Chondrocyte (in vitro differentiated cells): ENCODE data around the gene HECW1. TPM values are rescaled to one million over a fixed set of nuclear protein-coding genes. Genes with fewer than 3 reads are reported as not detected.

Source experiments
- DNase-seq: peaks from one replicate; pipeline ENCODE4 v3.0.0; 2021; ENCODE audit warnings: mixed read lengths, low spot score
- H3K27ac Mint-ChIP-seq: one replicate; pipeline ENCODE4 v1.8.0; 2021; ENCODE audit warnings: mild to moderate bottlenecking, moderate library complexity, mixed read lengths; ENCODE audit not compliant: unreplicated experiment
- H3K27me3 Mint-ChIP-seq: 2 replicates; pipeline ENCODE4 v1.8.0; 2021; ENCODE audit warnings: low read depth, mixed read lengths
- H3K36me3 Mint-ChIP-seq: 2 replicates; pipeline ENCODE4 v1.8.0; 2021; ENCODE audit warnings: low read depth, mixed read lengths
- H3K4me1 Mint-ChIP-seq: 2 replicates; pipeline ENCODE4 v1.8.0; 2021; ENCODE audit warnings: low read depth, mild to moderate bottlenecking, mixed read lengths
- H3K4me3 Mint-ChIP-seq: one replicate; pipeline ENCODE4 v1.8.0; 2021; ENCODE audit warnings: mild to moderate bottlenecking, moderate library complexity, mixed read lengths; ENCODE audit not compliant: unreplicated experiment
- H3K9me3 Mint-ChIP-seq: 2 replicates; pipeline ENCODE4 v1.8.0; 2021; ENCODE audit warnings: low read depth, mixed read lengths
- CTCF ChIP-seq: fragments of 200-600 bp; sonication (generic); IDR thresholded peaks from 2 replicates; pipeline ENCODE4 v1.5.0; 2021; ENCODE audit warnings: antibody characterized with exemption, mild to moderate bottlenecking, moderate library complexity
- total RNA-seq: library from RNA; stranded (reverse); gene quantifications from 3 replicates; pipeline ENCODE4 v1.2.1, GENCODE V29; 2021

HECW1 gene
- total RNA-seq, 1 donor from 2014 or later, result 1.9 TPM

DNA sequence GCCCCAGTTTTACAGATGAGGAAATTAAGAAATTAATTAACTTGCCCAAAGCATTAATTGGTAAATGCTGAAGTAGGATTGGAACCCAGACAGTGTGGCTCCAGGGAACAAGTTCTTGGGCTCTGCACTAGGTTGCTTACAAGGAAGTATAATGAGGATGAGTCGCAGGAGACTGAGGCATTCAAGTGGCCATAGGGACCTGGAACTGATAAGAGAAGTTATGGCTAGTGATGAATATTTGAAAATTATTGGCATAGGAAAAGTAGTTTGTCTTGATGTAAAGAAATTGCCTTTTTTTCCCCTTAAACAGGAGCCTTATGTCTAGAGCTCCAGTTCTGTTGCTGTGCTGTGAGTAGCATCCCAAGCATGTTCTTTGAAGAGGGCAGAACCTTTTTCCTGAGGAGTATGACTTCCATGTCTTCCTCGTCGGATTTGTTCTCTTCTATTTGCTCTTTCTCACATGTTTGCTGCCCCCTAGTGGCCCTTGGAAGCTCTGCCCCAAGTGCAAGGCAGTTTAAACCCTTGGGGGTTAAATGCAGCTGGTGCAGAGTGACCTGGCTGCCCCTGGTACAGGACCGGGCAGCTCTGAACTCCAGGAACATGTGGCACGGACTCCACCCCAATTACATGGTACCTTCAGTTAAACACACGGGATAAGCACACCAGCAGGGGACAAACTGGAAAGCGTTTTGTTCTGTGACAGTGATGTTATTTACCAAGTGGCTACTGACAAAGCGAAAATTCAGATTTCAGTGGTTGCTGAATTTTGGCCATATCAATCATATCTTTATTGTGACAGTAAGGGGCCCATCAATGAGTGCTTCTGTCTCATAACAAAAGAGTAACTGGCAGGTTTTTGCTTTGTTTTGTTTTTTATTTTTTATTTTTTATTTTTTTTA lies 148.8 kb downstream of the HECW1 start:
- H3K27ac Mint-ChIP-seq, result no peak overlapping the region
- H3K4me1 Mint-ChIP-seq, result no peaks in the 10 kb centered on the region
- no peak for DNase-seq
- no peaks in the 10 kb centered on the region for H3K9me3 Mint-ChIP-seq
- no peak overlapping the region for H3K4me3 Mint-ChIP-seq
- peak; percentile 99 for TF ChIP-seq CTCF
- no peaks in the 10 kb centered on the region for H3K27me3 Mint-ChIP-seq
- no peaks in the 10 kb centered on the region for H3K36me3 Mint-ChIP-seq

DNA sequence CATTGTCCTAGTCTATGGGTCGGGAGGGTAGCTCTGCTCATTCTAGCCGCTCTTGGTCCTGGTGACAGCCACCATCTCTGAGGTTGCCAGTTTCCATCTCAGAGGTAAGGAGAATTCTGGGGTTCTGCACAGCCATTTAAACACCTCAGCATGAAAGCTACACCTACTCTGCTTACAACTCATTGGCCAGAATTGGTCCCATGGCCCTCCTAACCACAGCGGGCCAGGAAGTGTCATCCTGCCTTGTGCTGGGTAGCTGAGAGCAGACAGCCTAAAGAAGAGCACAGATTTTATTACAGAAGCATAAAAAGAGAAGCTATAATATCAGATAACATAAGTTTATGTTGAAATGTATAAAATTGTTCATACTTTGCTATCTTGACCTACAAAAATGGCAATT lies 152.7 kb downstream of the HECW1 start:
- Mint-ChIP-seq H3K36me3 (no peaks in the 10 kb centered on the region), H3K4me1 (no peaks in the 10 kb centered on the region), H3K27ac (no peak overlapping the region), H3K4me3 (no peak overlapping the region), H3K9me3 (no peaks in the 10 kb centered on the region), H3K27me3 (peaks cover 5% of the 10 kb centered on the region)
- no peak for DNase-seq
- no peak for TF ChIP-seq CTCF

DNA sequence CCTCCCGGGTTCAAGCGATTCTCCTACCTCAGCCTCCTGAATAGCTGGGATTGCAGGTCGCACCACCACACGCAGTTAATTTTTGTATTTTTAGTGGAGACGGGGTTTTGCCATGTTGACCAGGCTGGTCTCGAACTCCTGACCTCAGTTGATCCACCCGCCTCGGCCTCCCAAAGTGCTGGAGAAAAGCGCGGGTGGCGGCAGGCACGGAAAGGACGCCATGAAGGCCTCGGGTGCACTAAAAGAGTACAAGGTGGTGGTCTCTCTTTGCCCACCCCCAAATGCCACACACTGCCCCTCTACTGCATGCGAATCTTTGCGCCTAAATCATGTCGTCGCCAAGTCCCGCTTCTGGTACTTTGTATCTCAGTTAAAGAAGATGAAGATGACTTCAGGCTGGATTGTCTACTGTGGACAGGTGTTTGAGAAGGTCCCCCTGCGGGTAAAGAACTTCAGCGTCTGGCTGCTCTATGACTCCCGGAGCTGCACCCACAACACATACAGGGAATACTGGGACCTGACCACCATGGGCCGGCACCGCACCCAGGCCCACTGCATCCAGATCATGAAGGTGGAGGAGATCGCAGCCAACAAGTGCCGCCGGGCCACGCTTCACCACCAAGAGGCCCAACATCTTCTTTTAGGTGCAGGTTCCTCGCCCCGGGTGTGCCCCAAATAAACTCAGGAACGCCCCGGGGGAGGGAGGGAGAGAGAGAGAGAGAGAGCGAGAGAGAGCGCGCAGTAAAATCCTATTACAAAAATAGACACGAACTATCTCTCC lies 161.7 kb downstream of the HECW1 start:
- no peak for DNase-seq
- Mint-ChIP-seq H3K36me3 (peaks cover 4% of the 10 kb centered on the region), H3K27ac (no peak overlapping the region), H3K4me1 (peaks cover 11% of the 10 kb centered on the region), H3K9me3 (peaks cover 19% of the 10 kb centered on the region), H3K4me3 (no peak overlapping the region), H3K27me3 (peaks cover 12% of the 10 kb centered on the region)
- TF ChIP-seq CTCF, result no peak

GRCh38 chr7:43274752-43275151 lies 162.3 kb downstream of the HECW1 start:
- no peak for DNase-seq
- no peak for TF ChIP-seq CTCF
- H3K36me3 Mint-ChIP-seq, result peaks cover 4% of the 10 kb centered on the region
- H3K9me3 Mint-ChIP-seq, result peaks cover 19% of the 10 kb centered on the region
- H3K4me1 Mint-ChIP-seq, result peaks cover 11% of the 10 kb centered on the region
- peaks cover 14% of the 10 kb centered on the region for H3K27me3 Mint-ChIP-seq
- H3K4me3 Mint-ChIP-seq, result no peak overlapping the region
- no peak overlapping the region for H3K27ac Mint-ChIP-seq

- H3K4me3 Mint-ChIP-seq, result no peak overlapping the region
- no peak for DNase-seq
- H3K36me3 Mint-ChIP-seq, result peaks cover 2% of the 10 kb centered on the region
- H3K27ac Mint-ChIP-seq, result no peak overlapping the region
- H3K4me1 Mint-ChIP-seq, result peaks cover 11% of the 10 kb centered on the region
- H3K27me3 Mint-ChIP-seq, result peaks cover 22% of the 10 kb centered on the region
- no peak for TF ChIP-seq CTCF
- H3K9me3 Mint-ChIP-seq, result peaks cover 11% of the 10 kb centered on the region
Observed at GRCh38 chr7:43276547-43276946, 164.1 kb downstream of the HECW1 start.
